Measurements from ENCODE around the gene PDE6B.

Gene PDE6B

GRCh38 chr4:624705-625590, at the start of gene PDE6B:
PDE6B (plus strand) TSS chr4:625573; CDS start chr4:625627, 54 bp downstream.
- no peak for TF ChIP-seq CTCF (conservative IDR thresholded peaks at IDR 0.05; ENCODE audit: low read length)
- DNase-seq (ENCODE audit: low read depth): no peak
- no peak within 1 kb of the TSS for H3K4me3 ChIP-seq (ENCODE audit: low read length)

- no peak within 1 kb of the TSS for H3K4me3 ChIP-seq (ENCODE audit: low read length)
- TF ChIP-seq CTCF (conservative IDR thresholded peaks at IDR 0.05; ENCODE audit: low read length): no peak
- no peak for DNase-seq (ENCODE audit: low read depth)
Observed at GRCh38 chr4:576245-576821, 49.0 kb upstream of the PDE6B start, which contains the start of gene TMEM271. TMEM271 (minus strand) TSS chr4:576295; CDS start chr4:576062, 233 bp downstream.

GRCh38 chr4:576991-577498, 48.3 kb upstream of the PDE6B start:
- no peak for TF ChIP-seq CTCF (conservative IDR thresholded peaks at IDR 0.05; ENCODE audit: low read length)
- no peak overlapping the region for H3K4me3 ChIP-seq (ENCODE audit: low read length)
- no peak for DNase-seq (ENCODE audit: low read depth)

- H3K4me3 ChIP-seq (ENCODE audit: low read length): no peak overlapping the region
- no peak for TF ChIP-seq CTCF (conservative IDR thresholded peaks at IDR 0.05; ENCODE audit: low read length)
Observed at GRCh38 chr4:577499-578450, 47.6 kb upstream of the PDE6B start.

GRCh38 chr4:578451-579443, 46.6 kb upstream of the PDE6B start:
- TF ChIP-seq CTCF (conservative IDR thresholded peaks at IDR 0.05; ENCODE audit: low read length): no peak
- no peak for DNase-seq (ENCODE audit: low read depth)
- H3K4me3 ChIP-seq (ENCODE audit: low read length): no peak overlapping the region

More at GRCh38 chr4:577499-578450, 47.6 kb upstream of the PDE6B start:
- DNase-seq (ENCODE audit: low read depth): peak; percentile 4

All from AG10803 (cell line).